ENCODE measurements around the gene TYW3.
A peak's percentile ranks its signal among the peaks of the same experiment; 100 is the strongest.

Gene TYW3

DNA sequence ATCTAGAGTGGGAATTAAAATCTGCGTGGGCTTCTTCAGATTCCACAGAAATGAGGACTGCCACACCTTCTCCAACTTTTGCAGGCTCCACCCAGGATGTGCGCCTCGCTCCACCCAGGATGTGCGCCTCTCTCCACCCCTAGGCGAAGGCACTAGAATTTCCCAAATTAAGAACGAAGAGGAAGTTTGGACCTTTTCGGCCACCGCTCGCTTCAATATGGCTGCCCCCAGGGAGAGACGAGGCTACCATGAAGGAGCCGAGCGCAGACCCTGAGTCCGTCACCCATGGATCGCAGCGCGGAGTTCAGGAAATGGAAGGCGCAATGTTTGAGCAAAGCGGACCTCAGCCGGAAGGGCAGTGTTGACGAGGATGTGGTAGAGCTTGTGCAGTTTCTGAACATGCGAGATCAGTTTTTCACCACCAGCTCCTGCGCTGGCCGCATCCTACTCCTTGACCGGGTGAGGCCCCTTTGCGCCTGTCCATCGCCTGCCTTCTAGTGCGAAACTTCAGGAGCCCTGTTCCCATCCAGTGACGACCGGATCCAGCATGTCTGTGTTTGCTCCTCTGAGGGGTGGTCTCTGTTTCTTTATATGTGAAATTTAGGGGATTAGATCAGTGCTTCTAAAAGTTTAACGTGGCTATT lies at the start of gene TYW3, which contains the start of gene CRYZ:
TSS of gene TYW3 (plus strand) at position 193 of the 644 bp plus-strand sequence. CDS start at position 286, 93 bp downstream.
TSS of gene CRYZ (minus strand) at position 91 of the 644 bp plus-strand sequence. CDS start 8,229 bp downstream, outside the sequence.
- DNase-seq (ENCODE audit: low read depth), result peak; percentile 94

DNA sequence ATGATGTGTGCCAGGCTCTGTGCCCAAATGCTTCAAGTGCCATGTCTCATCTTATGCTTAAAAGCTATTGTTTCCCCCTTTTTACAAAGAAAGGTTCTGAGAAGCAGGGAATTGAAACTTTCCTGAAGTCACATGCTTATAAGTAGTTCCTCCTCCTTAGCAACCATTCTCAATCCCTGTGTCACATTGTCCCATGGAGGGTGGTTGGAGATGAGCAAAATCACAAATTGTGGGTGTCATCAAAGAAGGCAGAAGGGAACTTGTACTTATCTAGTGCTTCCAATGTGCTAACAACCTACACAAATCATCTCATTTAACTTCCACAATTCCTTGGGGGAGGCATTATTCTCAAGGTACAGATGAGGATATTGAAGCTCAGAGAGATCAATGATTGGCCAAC lies 49.3 kb upstream of the TYW3 start:
- no peak for DNase-seq (ENCODE audit: low read depth)

GRCh38 chr1:74684301-74684700 lies 48.7 kb upstream of the TYW3 start:
- no peak for DNase-seq (ENCODE audit: low read depth)

DNA sequence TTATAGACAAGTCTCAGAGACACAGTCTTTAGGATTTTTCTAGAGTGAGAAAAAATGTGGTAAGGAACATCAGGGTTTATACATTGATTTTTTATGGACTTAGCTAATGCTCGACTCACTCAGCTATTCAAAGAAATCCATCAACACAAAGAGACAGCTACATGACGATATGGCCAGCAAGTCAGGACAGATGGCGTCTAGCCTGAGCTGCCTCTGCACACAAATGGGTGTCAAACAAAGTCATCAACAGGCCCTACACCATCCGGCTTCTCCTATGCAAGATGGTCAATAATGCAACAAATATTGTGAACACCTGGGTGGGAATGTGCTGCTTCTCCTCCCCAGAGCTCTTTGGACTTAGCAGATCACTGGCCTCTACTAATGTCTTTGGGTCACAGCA lies 46.0 kb upstream of the TYW3 start:
- DNase-seq (ENCODE audit: low read depth), result no peak

DNA sequence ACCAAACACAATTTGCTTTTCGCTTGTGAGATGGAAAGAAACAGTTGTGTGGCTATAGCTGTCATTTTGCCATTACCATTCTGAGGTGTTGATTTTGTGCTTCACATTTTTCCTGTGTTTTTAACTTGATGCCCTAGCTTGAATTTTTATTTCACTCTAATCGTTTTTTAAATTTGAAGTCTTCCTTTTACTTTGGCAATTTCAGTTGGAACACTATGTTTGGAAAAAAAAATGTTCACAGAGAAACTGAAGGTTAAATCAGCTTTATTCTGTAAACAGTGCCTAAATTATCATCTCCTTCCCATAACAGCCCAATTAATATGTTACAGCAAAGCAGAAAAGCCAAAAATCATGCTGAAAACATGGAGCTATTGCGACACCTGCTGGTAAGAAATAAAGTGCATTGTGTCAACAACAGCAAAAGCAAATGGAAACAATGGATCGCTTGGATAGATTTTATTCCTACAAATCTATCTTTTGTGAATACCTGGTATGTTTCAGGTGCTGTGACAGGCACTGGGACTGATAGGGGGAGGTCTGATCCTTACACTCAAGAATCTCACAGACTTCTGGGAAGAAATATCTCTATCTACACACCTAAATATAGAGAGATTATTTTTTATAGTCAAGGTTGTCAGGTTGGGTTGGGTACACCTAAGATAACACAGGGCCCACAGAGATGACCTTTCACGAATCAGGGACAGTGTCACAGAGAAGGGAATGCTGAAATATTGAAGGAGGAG lies 43.2 kb upstream of the TYW3 start:
- DNase-seq (ENCODE audit: low read depth), result peak; percentile 63

GRCh38 chr1:74690364-74690696 lies 42.6 kb upstream of the TYW3 start:
- DNase-seq (ENCODE audit: low read depth), result no peak

- no peak for DNase-seq (ENCODE audit: low read depth)
Observed at GRCh38 chr1:74690909-74691308, 42.0 kb upstream of the TYW3 start.

GRCh38 chr1:74693473-74693872 lies 39.5 kb upstream of the TYW3 start:
- DNase-seq (ENCODE audit: low read depth), result no peak

DNA sequence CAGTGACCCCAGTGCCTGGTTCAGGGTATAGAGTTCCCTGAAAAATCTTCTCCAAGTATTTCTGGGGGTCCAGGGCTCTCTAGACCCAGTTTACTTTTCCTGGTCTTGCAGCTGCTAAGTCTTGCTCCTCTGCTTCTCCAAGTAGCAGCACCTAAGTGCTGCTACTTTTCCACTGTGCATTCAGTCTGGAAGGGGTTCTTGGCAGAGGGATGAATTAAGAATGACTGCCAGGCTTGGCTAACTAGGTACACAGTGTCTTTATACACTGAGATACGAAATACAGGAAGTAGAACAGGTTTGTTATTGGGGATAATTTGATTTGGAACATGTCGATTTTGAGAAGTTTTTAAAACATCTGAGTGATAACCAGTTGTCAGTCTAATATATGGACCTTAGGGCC lies 35.1 kb upstream of the TYW3 start:
- no peak for DNase-seq (ENCODE audit: low read depth)

- DNase-seq (ENCODE audit: low read depth), result no peak
Observed at GRCh38 chr1:74699331-74699730, 33.6 kb upstream of the TYW3 start.

GRCh38 chr1:74703386-74704182 lies 29.4 kb upstream of the TYW3 start:
- DNase-seq (ENCODE audit: low read depth), result no peak

DNA sequence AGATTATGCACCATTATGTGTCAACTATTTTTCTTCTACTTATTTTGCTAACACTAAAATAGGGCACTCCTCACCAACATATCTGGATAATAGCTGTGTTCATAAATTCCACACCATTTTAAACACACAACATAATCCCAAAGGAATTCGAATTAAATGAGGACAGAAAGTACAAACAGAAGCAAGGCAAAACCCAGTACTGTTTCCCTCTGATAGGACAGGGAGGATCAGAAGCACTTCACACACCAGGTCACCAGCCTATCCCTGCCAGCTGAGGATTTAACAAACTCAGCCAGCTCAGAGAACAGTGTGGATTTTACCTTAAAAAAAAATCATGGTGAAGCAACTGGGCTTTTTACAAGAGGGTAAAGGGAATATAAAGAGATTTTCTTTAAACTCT lies 20.1 kb upstream of the TYW3 start:
- DNase-seq (ENCODE audit: low read depth), result peak; percentile 37

GRCh38 chr1:74713849-74714248 lies 19.1 kb upstream of the TYW3 start:
- DNase-seq (ENCODE audit: low read depth), result no peak

DNA sequence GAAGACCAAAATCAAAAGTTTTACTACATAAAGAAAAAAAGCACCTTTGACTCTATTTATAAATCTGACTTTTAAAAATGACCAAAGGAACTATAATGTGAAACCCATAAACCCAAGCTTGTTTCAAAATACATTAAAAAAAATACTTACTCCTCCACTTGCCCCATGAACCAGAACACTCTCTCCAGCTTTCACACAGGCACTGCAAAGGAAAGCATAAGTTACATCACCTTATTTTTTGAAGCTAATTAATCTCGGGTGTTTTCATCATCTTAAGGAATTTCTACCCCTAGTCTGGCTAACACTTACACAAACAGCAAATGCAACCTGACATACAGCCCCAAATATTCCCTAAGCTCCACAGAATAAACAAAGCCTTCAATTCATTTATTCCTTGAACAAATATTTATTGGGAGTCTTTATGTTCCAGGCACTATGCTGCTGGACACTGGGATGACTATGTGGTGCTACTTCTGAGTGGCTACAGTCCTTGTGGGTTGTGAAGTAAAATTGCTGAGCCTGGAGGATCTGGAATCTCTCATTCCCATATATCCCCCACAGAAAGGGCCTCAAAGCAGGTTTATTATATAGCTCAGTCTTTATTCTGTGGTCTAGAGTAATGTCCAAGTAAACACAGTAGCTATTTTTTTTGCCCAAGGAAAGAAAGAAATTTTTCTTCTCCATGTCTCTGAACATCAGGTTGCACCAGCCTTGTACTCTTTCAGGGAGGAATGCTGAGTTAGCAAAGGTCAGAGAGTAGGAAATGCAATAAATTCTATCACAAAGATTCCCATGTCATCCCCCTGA lies 18.3 kb upstream of the TYW3 start:
- DNase-seq (ENCODE audit: low read depth), result no peak

GRCh38 chr1:74715236-74715502 lies 17.8 kb upstream of the TYW3 start:
- DNase-seq (ENCODE audit: low read depth), result no peak

GRCh38 chr1:74715806-74716205 lies 17.1 kb upstream of the TYW3 start:
- DNase-seq (ENCODE audit: low read depth), result no peak

- no peak for DNase-seq (ENCODE audit: low read depth)
Observed at GRCh38 chr1:74716822-74717221, 16.1 kb upstream of the TYW3 start.

DNA sequence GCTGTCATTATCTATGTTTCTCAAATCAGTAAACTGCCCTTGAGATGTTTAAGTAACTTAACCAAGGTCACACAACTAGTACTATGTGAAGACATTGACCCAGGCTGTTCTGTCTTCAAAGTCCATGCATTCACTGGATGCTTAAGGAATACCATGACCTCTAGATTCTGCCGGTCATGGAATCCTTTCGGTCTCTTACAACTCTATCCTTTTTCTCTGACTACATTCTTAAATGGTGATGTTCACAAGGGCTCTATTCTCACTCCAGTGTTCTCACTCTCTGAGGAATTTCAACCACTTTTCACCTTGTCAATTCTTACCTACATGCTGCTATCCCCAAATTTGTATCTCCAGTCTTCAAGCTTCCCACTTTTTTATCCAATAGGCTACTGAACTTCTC lies 15.3 kb upstream of the TYW3 start:
- no peak for DNase-seq (ENCODE audit: low read depth)

GRCh38 chr1:74726063-74726462 lies 6.9 kb upstream of the TYW3 start:
- no peak for DNase-seq (ENCODE audit: low read depth)

GRCh38 chr1:74728736-74729135 lies 4.2 kb upstream of the TYW3 start:
- no peak for DNase-seq (ENCODE audit: low read depth)

- peak; percentile 88 for DNase-seq (ENCODE audit: low read depth)
Observed at GRCh38 chr1:74729741-74730478, 3.0 kb upstream of the TYW3 start.

Measured in EH (cell line).